K562 (cell line): Measurements from ENCODE around the gene CHM. TPM values are rescaled to one million over a fixed set of nuclear protein-coding genes. Genes with fewer than 3 reads are reported as not detected.

ENCODE experiments used
- BACH1 ChIP-seq: fragments of 200-800 bp; sonication (Bioruptor generic); IDR thresholded peaks from 2 replicates; pipeline ENCODE4 v1.6.1; 2016; ENCODE audit warnings: missing genetic modification characterization, missing compliant biosample characterization
- BHLHE40 ChIP-seq: IDR thresholded peaks from 2 replicates; pipeline ENCODE4 v1.6.1; 2011; ENCODE audit warnings: low read length, improper control_type of control experiment
- CBFA2T2 ChIP-seq: fragments of 450-650 bp; conservative IDR thresholded peaks from 2 replicates; pipeline ENCODE4 v1.6.1; 2017; ENCODE audit warnings: mild to moderate bottlenecking
- DEAF1 ChIP-seq: fragments of 450-650 bp; formaldehyde crosslinking; IDR thresholded peaks from 2 replicates; pipeline ENCODE4 v1.4.0; 2020; ENCODE audit warnings: mild to moderate bottlenecking, moderate library complexity
- E2F1 ChIP-seq: sonication (generic); formaldehyde crosslinking; IDR thresholded peaks from 2 replicates; pipeline ENCODE4 v1.8.1; 2023; ENCODE audit warnings: mild to moderate bottlenecking, missing genetic modification reagents, moderate library complexity
- E2F8 ChIP-seq: fragments of 450-650 bp; IDR thresholded peaks from 2 replicates; pipeline ENCODE4 v1.7.1; 2018; ENCODE audit warnings: mild to moderate bottlenecking, low read depth; ENCODE audit not compliant: partially characterized antibody
- ESRRB ChIP-seq: fragments of 250-450 bp; sonication (Bioruptor Pico); IDR thresholded peaks from 2 replicates; pipeline ENCODE4 v1.5.0; 2020; ENCODE audit warnings: mild to moderate bottlenecking, moderate library complexity, borderline replicate concordance
- MYBL2 ChIP-seq, 2 experiments: fragments of 450-650 bp in 1 of 2; sonication (generic) in 1 of 2; formaldehyde crosslinking in 1 of 2; IDR thresholded peaks; 2 replicates each; pipeline versions ENCODE4 v1.6.1 to v1.8.1; 2017 to 2022; ENCODE audit warnings: borderline replicate concordance in 1 of 2, inconsistent platforms in 1 of 2, low read depth in 1 of 2, mild to moderate bottlenecking in 1 of 2, missing genetic modification reagents in 1 of 2, moderate library complexity in 1 of 2
- NFXL1 ChIP-seq: fragments of 450-650 bp; formaldehyde crosslinking; IDR thresholded peaks from 2 replicates; pipeline ENCODE4 v1.4.0; 2021; ENCODE audit warnings: mild to moderate bottlenecking
- RBM22 ChIP-seq: fragments of 200-400 bp; formaldehyde crosslinking; IDR thresholded peaks from 2 replicates; pipeline ENCODE4 v1.6.1; 2018; ENCODE audit warnings: low read length, low read depth; ENCODE audit not compliant: poor library complexity, severe bottlenecking
- SMARCA4 ChIP-seq: fragments of 450-650 bp; IDR thresholded peaks from 2 replicates; pipeline ENCODE4 v1.6.1; 2016
- TFAP4 ChIP-seq: sonication (generic); formaldehyde crosslinking; IDR thresholded peaks from 2 replicates; pipeline ENCODE4 v1.8.0; 2022; ENCODE audit warnings: missing genetic modification reagents, mild to moderate bottlenecking, moderate library complexity, borderline replicate concordance
- U2AF1 ChIP-seq: fragments of 200-400 bp; formaldehyde crosslinking; optimal IDR thresholded peaks from 2 replicates; pipeline ENCODE3; 2017; ENCODE audit warnings: mild to moderate bottlenecking, low read depth, low read length, moderate library complexity
- ZNF518B ChIP-seq: fragments of 250-450 bp; sonication (Bioruptor Pico); IDR thresholded peaks from 2 replicates; pipeline ENCODE4 v1.5.0; 2021; ENCODE audit warnings: mild to moderate bottlenecking, moderate library complexity
- polyA plus RNA-seq, 8 experiments: library from polyadenylated mRNA; depleted of rRNA in 4 of 8; stranded (reverse) in 5 of 8; unstranded in 3 of 8; fragments of >200 nt; fragmentation: Nextera tagmentation in 2 of 8; fragmentation: Illumina TruSeq in 1 of 8; extraction: Ambion mirVana in 2 of 8; extraction: Trizol in 1 of 8; gene quantifications; 2 replicates each; pipeline versions ENCODE4 v1.2.1 to v1.2.3, GENCODE V29; 2011 to 2014; ENCODE audit warnings: inconsistent platforms in 1 of 8, missing spikeins in 1 of 8
- total RNA-seq, 7 experiments: library from RNA; depleted of rRNA in 6 of 7; stranded (reverse); fragments of >200 nt in 6 of 7; fragmentation: Illumina TruSeq in 2 of 7; extraction: Trizol in 2 of 7; gene quantifications; 2 replicates each; pipeline versions ENCODE4 v1.2.1 to v1.2.3, GENCODE V29; 2011 to 2021; ENCODE audit warnings: low replicate concordance in 1 of 7

Gene CHM
- total and polyA plus RNA-seq, 9 of the 15 experiments (the other 6 are each of a cell fraction or from before 2014, with no cell fraction given), result 2.2 to 9.0 (median 4.6) TPM

GRCh38 chrX:86047174-86047935, at the start of gene CHM (continued):
- TF ChIP-seq DEAF1 (CRISPR knock-in tag), result no peak
- TF ChIP-seq U2AF1, result no peak
- no peak for TF ChIP-seq MYBL2 (IDR thresholded peaks at IDR 0.05; ENCODE audit: low read depth)
- TF ChIP-seq MYBL2 (CRISPR knock-in tag; IDR thresholded peaks at IDR 0.05; ENCODE audit: borderline replicate concordance), result no peak
- TF ChIP-seq NFXL1 (CRISPR knock-in tag), result no peak
- TF ChIP-seq ESRRB, result no peak
- no peak for TF ChIP-seq BACH1 (tag)
- peak; percentile 67; the same call in 1 of the 2 replicates for TF ChIP-seq CBFA2T2
- TF ChIP-seq TFAP4 (CRISPR knock-in tag), result no peak
- TF ChIP-seq BHLHE40, result peak; percentile 54
- no peak for TF ChIP-seq E2F1 (CRISPR knock-in tag)
- no peak for TF ChIP-seq RBM22
- peak; percentile 96 for TF ChIP-seq E2F8
- TF ChIP-seq SMARCA4, result peak; percentile 46
- no peak for TF ChIP-seq ZNF518B (CRISPR knock-in tag)
